Subcutaneous abdominal adipose tissue (tissue), 5 donors: ENCODE measurements around the gene POLR2L.
A peak's percentile ranks its signal among the peaks of the same experiment; 100 is the strongest.

Source experiments
- H3K27ac ChIP-seq: one replicate; pipeline ENCODE4 v1.7.0; 2013; ENCODE audit warnings: low read depth, mild to moderate bottlenecking, inconsistent platforms, low read length, moderate library complexity
- H3K27me3 ChIP-seq, 5 donors: one replicate each; pipeline ENCODE4 v1.7.0; 2013; ENCODE audit warnings: low read length in 5 of 5, inconsistent platforms in 1 of 5; ENCODE audit not compliant: control insufficient read depth in 5 of 5, insufficient read depth in 4 of 5
- H3K36me3 ChIP-seq, 5 donors: one replicate each; pipeline ENCODE4 v1.7.0; 2013; ENCODE audit warnings: low read length in 5 of 5; ENCODE audit not compliant: control insufficient read depth in 5 of 5, insufficient read depth in 5 of 5
- H3K4me1 ChIP-seq, 5 donors: one replicate each; pipeline ENCODE4 v1.7.0; 2013; ENCODE audit warnings: low read length in 5 of 5, mild to moderate bottlenecking in 3 of 5, moderate library complexity in 1 of 5; ENCODE audit not compliant: control insufficient read depth in 5 of 5, insufficient read depth in 5 of 5
- H3K4me3 ChIP-seq, 5 donors: one replicate each; pipeline ENCODE4 v1.7.0; 2013; ENCODE audit warnings: low read length in 5 of 5, low read depth in 1 of 5
- H3K9ac ChIP-seq, 5 donors: one replicate each; pipeline ENCODE4 v1.7.0; 2013; ENCODE audit warnings: low read length in 5 of 5, mild to moderate bottlenecking in 4 of 5, moderate library complexity in 3 of 5
- H3K9me3 ChIP-seq, 5 donors: one replicate each; pipeline ENCODE4 v1.7.0; 2013; ENCODE audit warnings: low read length in 5 of 5; ENCODE audit not compliant: control insufficient read depth in 5 of 5
- donor health status: healthy.
- donor health status: healthy.
- donor health status: healthy.
- donor health status: healthy.
- donor health status: healthy.

The POLR2L gene

DNA sequence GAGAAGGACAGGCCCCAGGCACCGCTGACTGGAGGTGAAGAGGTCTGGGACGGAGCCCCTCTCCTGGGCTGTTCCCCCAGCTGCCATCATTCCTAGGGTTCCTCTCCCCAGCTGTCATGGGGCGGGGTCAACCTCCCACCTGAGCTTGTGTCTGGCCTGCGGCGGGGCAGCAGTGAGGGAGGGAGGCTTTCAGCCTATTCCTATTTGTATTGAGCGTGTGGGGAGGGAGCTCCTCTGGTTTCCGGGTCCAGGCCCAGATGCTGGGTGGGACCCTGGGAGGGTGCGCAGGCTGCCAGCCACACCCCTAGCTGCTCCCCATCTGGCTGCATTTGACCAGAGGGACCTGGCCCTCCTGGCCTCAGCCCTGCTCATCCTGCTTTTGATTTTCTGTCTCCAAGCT, 14.1 kb upstream of the POLR2L start:
- H3K9ac ChIP-seq, result peak overlapping the region in 1 of 5 donors; percentile 30
- no peak overlapping the region for H3K27ac ChIP-seq
- peaks cover 0 to 2% (median 0%) of the 10 kb centered on the region in 5 donors for H3K27me3 ChIP-seq
- H3K36me3 ChIP-seq, result peaks cover 0 to 42% (median 22%) of the 10 kb centered on the region in 5 donors
- peaks cover 12 to 62% (median 49%) of the 10 kb centered on the region in 5 donors for H3K4me1 ChIP-seq
- H3K9me3 ChIP-seq, result no peaks in the 10 kb centered on the region
- no peak overlapping the region for H3K4me3 ChIP-seq

- peaks cover 12 to 68% (median 54%) of the 10 kb centered on the region in 5 donors for H3K4me1 ChIP-seq
- peaks cover 0 to 2% (median 0%) of the 10 kb centered on the region in 5 donors for H3K27me3 ChIP-seq
- no peaks in the 10 kb centered on the region for H3K9me3 ChIP-seq
- H3K9ac ChIP-seq, result no peak overlapping the region
- peaks cover 0 to 45% (median 23%) of the 10 kb centered on the region in 5 donors for H3K36me3 ChIP-seq
- H3K4me3 ChIP-seq, result no peak overlapping the region
- H3K27ac ChIP-seq, result no peak overlapping the region
These were observed 13.5 kb upstream of the POLR2L start for GRCh38 chr11:855796-856195.

DNA sequence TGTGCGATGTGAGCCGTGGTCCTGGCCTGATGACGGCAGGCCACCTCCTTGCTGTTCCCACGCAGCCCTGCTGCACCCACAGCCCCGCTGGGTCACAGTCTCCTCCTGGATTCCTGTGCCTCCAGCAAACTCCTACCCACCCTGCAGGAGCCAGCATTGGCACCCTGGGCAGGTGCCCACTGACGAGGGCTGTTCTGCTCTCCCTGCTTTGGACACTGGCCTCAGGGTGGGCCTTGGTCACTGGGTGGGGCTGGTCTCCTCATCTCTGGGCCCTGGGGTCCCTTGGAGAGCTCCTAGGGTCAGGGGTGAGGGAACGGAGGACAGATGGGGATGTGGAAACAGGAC, 13.0 kb upstream of the POLR2L start:
- Histone ChIP-seq H3K9ac (no peak overlapping the region), H3K4me3 (no peak overlapping the region), H3K27me3 (peaks cover 0 to 2% (median 0%) of the 10 kb centered on the region in 5 donors), H3K9me3 (no peaks in the 10 kb centered on the region), H3K36me3 (peaks cover 0 to 46% (median 28%) of the 10 kb centered on the region in 5 donors), H3K4me1 (peaks cover 12 to 71% (median 55%) of the 10 kb centered on the region in 5 donors), H3K27ac (no peak overlapping the region)

DNA sequence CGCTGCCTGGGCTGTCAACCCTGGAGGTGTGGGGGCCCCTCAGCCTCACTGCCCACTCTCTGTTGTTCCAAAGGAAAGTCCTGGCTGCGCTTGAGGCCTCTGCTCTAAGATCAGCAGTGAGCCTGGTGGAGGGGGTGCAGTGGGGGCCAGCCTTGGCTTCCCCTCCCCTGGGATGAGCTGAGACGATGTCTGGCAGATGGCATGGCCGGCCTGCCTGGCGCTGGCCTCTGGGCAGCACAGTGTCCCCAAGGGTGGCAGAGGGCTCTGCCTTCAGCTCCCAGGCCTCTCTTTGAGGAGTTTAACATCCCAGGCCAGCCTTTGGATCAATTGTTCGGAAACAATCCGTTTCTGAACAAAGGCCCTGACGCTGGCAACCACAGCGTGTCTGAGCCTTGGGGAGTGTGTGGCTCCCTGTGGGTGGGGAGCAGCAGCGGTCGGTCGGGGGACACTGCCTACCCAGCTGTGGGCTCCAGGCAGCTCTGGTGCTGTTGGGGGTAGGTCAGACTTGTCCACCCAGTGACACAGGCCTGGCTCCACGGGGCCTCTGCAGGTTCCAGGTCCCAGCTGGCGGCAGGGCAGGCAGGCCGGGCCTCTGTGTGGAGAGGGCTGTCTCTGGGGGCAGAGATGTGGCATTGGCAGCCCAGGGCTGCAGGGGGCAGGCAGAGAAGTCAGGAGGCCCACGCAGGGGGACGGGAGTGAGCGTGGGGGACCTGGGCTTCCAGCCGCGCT, 12.4 kb upstream of the POLR2L start:
- H3K4me1 ChIP-seq, result peaks cover 12 to 67% (median 53%) of the 10 kb centered on the region in 5 donors
- no peak overlapping the region for H3K9ac ChIP-seq
- H3K27ac ChIP-seq, result no peak overlapping the region
- peaks cover 0 to 2% (median 0%) of the 10 kb centered on the region in 5 donors for H3K27me3 ChIP-seq
- no peak overlapping the region for H3K4me3 ChIP-seq
- no peaks in the 10 kb centered on the region for H3K9me3 ChIP-seq
- peaks cover 0 to 48% (median 30%) of the 10 kb centered on the region in 5 donors for H3K36me3 ChIP-seq

DNA sequence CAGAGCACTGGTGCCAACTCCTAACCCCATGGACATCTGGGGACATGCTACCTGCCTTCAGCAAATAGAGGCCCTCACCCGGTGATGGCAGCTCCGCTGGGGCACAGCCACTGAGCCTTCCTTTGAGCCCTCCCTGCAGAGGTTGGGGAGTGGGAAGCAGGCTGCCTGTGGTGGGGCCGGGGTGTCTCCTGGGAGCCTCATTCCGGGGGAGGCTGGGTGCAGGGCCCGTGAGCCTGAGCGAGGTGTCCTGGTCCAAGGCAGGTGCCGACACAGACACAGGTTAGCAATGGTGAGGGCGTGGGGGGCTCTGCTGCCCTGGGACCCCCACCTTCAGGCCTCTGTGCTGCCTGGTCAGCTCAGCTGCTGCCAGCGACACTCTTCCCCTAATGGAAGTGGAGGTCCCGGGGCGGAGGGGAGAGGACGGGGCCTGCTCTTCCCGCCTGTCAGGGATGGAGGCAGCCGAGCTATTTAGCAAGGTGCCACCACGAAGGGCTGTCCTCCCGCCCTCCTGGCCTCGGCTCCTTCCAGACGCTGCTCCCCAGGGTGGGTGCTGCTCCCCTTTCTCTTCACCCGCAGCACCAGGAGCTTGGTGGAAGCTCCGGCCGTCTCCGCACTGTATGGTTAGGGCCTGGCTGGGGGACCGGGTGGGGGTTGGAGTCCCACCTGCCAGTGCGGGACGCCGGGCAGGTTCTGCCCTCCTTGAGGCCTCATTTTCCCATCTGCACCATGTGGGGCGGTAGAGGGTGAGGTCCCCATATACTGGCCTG, 11.5 kb upstream of the POLR2L start:
- Histone ChIP-seq H3K27me3 (peaks cover 0 to 2% (median 0%) of the 10 kb centered on the region in 5 donors), H3K9ac (no peak overlapping the region), H3K27ac (no peak overlapping the region), H3K4me1 (peaks cover 9 to 63% (median 50%) of the 10 kb centered on the region in 5 donors), H3K36me3 (peaks cover 0 to 48% (median 30%) of the 10 kb centered on the region in 5 donors), H3K4me3 (no peak overlapping the region), H3K9me3 (no peaks in the 10 kb centered on the region)

- no peaks in the 10 kb centered on the region for H3K9me3 ChIP-seq
- peaks cover 0 to 40% (median 25%) of the 10 kb centered on the region in 5 donors for H3K36me3 ChIP-seq
- no peak overlapping the region for H3K4me3 ChIP-seq
- no peak overlapping the region for H3K27ac ChIP-seq
- no peaks in the 10 kb centered on the region for H3K27me3 ChIP-seq
- peaks cover 3 to 65% (median 51%) of the 10 kb centered on the region in 5 donors for H3K4me1 ChIP-seq
- no peak overlapping the region for H3K9ac ChIP-seq
These were observed 10.4 kb upstream of the POLR2L start for GRCh38 chr11:852762-853161.

DNA sequence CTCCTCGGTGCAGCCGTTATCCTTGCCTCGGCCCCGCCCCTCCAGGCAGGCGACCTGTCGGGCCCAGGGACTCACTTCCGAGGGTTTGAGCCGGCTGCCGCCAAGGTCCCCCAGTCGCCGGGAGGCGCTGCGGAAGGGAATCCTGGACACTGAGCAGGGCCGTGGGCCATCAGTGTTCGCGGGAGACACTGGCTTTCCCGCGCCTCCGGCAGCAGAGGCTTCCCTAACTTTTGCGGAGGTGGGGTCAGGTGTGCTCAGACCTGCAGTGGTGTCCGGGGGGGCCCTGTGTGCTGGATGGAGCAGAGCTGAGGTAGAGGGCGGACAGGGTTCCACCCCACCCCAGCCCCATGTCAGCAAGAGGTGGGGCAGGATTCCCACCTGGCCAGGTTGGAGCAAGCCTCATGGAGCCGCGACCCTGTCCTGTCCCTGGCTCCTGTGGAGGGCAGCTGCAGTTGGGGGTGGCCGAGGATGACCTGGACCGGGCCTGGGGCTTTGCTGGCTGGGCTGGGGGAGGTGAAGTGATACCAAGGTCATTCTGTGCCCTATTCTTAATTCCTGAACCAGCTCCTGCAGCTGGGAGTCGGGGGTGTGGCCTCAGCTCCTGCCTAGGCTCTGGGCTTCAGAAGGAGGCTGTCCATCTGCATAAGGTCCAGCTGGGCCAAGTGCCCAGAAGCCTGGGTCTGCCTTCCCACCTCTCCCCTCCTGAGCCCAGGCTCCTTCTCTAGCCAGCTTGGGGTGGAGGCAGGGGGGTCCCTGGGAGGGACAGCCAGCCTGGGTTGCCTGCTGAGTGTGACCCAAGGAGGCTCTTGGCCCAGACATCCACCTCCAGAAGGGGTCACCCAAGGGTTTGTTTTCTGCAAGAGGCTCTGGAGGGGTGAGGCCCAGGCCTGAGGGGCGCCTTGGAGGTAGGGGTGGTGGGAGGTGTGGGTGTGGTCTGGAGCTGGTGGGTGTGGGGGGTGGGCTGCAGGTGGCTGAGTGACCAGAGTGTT, 8.7 kb upstream of the POLR2L start:
- H3K36me3 ChIP-seq, result peaks cover 0 to 39% (median 23%) of the 10 kb centered on the region in 5 donors
- no peaks in the 10 kb centered on the region for H3K9me3 ChIP-seq
- H3K4me3 ChIP-seq, result no peak overlapping the region
- peak overlapping the region in 1 of 5 donors; percentile 35 for H3K9ac ChIP-seq
- peaks cover 3 to 66% (median 50%) of the 10 kb centered on the region in 5 donors for H3K4me1 ChIP-seq
- H3K27me3 ChIP-seq, result no peaks in the 10 kb centered on the region
- H3K27ac ChIP-seq, result no peak overlapping the region

DNA sequence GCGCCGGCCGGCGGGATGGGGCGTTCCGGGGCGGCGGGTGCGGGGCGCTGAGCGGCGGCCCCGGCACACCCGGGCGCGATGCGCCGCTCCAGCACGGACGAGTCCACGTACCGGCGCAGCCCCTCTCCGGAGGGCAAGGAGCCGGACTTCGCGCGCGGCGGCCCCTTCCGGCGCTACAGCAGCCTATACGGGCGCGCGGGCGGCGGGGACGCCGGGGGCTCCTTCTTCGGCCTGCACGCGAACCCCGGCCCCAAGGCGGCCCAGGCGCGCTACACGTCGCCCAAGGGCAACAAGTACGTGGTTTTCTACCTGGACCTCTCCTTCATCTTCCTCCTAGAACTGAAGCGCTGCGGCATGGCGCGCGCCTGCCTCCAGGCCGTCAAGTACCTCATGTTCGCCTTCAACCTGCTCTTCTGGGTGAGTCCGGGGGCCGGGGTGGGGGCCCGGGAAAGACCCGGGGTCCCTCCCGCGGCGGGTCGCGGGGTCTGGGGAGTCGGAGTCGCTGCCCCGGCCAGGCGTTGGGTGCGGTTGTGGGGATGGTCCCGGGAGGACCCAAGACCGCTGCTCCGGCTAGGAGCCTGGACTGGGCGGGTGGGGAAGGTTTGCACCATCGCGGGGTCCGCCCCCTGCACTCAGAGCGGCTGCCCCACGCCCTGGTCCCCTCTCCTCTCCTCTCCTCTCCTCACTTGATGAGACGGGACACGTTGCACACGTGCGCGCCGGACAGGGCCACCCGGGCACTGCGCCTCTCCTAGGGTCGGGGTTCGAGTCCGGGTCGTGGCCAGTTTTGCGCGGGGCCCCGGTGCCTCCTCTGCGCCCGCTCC, 7.8 kb upstream of the POLR2L start:
- Histone ChIP-seq H3K36me3 (peaks cover 0 to 31% (median 15%) of the 10 kb centered on the region in 5 donors), H3K27me3 (no peaks in the 10 kb centered on the region), H3K4me3 (peak overlapping the region in 1 of 5 donors; percentile 22), H3K4me1 (peaks cover 3 to 68% (median 58%) of the 10 kb centered on the region in 5 donors), H3K9ac (no peak overlapping the region), H3K27ac (no peak overlapping the region), H3K9me3 (no peaks in the 10 kb centered on the region)
